OCI-LY3 (cell line): ENCODE measurements around the gene NXPH4.

Experiments
- H2AFZ ChIP-seq: fragments of 200-600, 300-600 bp; shearing (Covaris generic); 2 replicates; pipeline ENCODE4 v1.6.0; 2014; ENCODE audit warnings: antibody characterized with exemption, low read depth, low read length
- H3K27ac ChIP-seq: fragments of 200-600, 300-600 bp; sonication (generic); 2 replicates; pipeline ENCODE4 v1.5.1; 2014; ENCODE audit warnings: mild to moderate bottlenecking, low read length, moderate library complexity, mixed read lengths
- H3K27me3 ChIP-seq: fragments of 200-600, 300-600 bp; sonication (generic); 2 replicates; pipeline ENCODE4 v1.6.1; 2014; ENCODE audit warnings: low read depth, low read length, mixed read lengths
- H3K36me3 ChIP-seq: fragments of 200-600, 300-600 bp; sonication (generic); replicated peaks from 2 replicates; pipeline ENCODE3; 2014; ENCODE audit warnings: low read depth, low read length, mixed read lengths
- H3K4me1 ChIP-seq: fragments of 300-600, 200-600 bp; sonication (generic); 2 replicates; pipeline ENCODE4 v1.6.1; 2014; ENCODE audit warnings: low read length, mixed read lengths
- H3K4me2 ChIP-seq: fragments of 200-600, 300-600 bp; sonication (generic); 2 replicates; pipeline ENCODE4 v1.6.1; 2014; ENCODE audit warnings: low read length, mixed read lengths
- H3K4me3 ChIP-seq: fragments of 300-600, 200-600 bp; sonication (generic); 2 replicates; pipeline ENCODE4 v1.5.1; 2014; ENCODE audit warnings: antibody characterized with exemption, mild to moderate bottlenecking, low read length, moderate library complexity
- H3K79me2 ChIP-seq: fragments of 300-600, 200-600 bp; shearing (Covaris generic); 2 replicates; pipeline ENCODE4 v1.6.1; 2014; ENCODE audit warnings: mild to moderate bottlenecking, low read length, mixed read lengths
- H3K9ac ChIP-seq: fragments of 300-600, 200-600 bp; shearing (Covaris generic); 2 replicates; pipeline ENCODE4 v1.6.0; 2014; ENCODE audit warnings: mild to moderate bottlenecking, low read length, moderate library complexity
- H3K9me3 ChIP-seq: fragments of 200-600, 300-600 bp; shearing (Covaris generic); 2 replicates; pipeline ENCODE4 v1.6.1; 2014; ENCODE audit warnings: low read length, mixed read lengths; ENCODE audit not compliant: insufficient read depth
- H4K20me1 ChIP-seq: fragments of 200-600, 300-600 bp; sonication (generic); 2 replicates; pipeline ENCODE4 v1.6.1; 2016; ENCODE audit warnings: low read length, mixed read lengths; ENCODE audit not compliant: insufficient read depth
- CTCF ChIP-seq: fragments of 200-600, 300-600 bp; sonication (generic); IDR thresholded peaks from 2 replicates; pipeline ENCODE4 v1.5.1; 2014; ENCODE audit warnings: antibody characterized with exemption, low read length, low read depth
- EZH2phosphoT487 ChIP-seq: fragments of 200-600 bp; shearing (Covaris generic); IDR thresholded peaks from 2 replicates; pipeline ENCODE4 v1.6.1; 2018; ENCODE audit warnings: antibody characterized with exemption, mixed run types, low read depth

The NXPH4 gene

GRCh38 chr12:57218030-57218853 lies 1.6 kb downstream of the NXPH4 start:
- H2AFZ ChIP-seq: no peak overlapping the region
- H3K9ac ChIP-seq: no peak overlapping the region; the same call in 1 of the 2 replicates
- TF ChIP-seq CTCF: no peak
- TF ChIP-seq EZH2phosphoT487: no peak
- peak overlapping the region; percentile 96 for H3K4me2 ChIP-seq
- no peak overlapping the region for H3K27ac ChIP-seq
- no peaks in the 10 kb centered on the region for H3K9me3 ChIP-seq
- H3K27me3 ChIP-seq: peaks cover 79% of the 10 kb centered on the region
- H4K20me1 ChIP-seq: peaks cover 4% of the 10 kb centered on the region; the same call in 1 of the 2 replicates
- H3K36me3 ChIP-seq: no peaks in the 10 kb centered on the region
- no peaks in the 10 kb centered on the region for H3K79me2 ChIP-seq
- H3K4me1 ChIP-seq: peaks cover 46% of the 10 kb centered on the region
- H3K4me3 ChIP-seq: peak overlapping the region; percentile 91; the same call in 1 of the 2 replicates

GRCh38 chr12:57219205-57219992 lies 2.8 kb downstream of the NXPH4 start:
- no peak overlapping the region for H2AFZ ChIP-seq
- no peak overlapping the region for H3K27ac ChIP-seq
- no peak for TF ChIP-seq EZH2phosphoT487
- TF ChIP-seq CTCF: no peak
- peaks cover 4% of the 10 kb centered on the region; the same call in 1 of the 2 replicates for H4K20me1 ChIP-seq
- H3K79me2 ChIP-seq: no peaks in the 10 kb centered on the region
- no peak overlapping the region for H3K4me3 ChIP-seq
- H3K9me3 ChIP-seq: no peaks in the 10 kb centered on the region
- H3K36me3 ChIP-seq: no peaks in the 10 kb centered on the region
- H3K4me1 ChIP-seq: peaks cover 37% of the 10 kb centered on the region
- no peak overlapping the region for H3K9ac ChIP-seq
- no peak overlapping the region for H3K4me2 ChIP-seq
- peaks cover 72% of the 10 kb centered on the region for H3K27me3 ChIP-seq

GRCh38 chr12:57219993-57220754 lies 3.6 kb downstream of the NXPH4 start:
- H3K4me2 ChIP-seq: no peak overlapping the region
- no peaks in the 10 kb centered on the region for H3K79me2 ChIP-seq
- H3K4me1 ChIP-seq: peaks cover 31% of the 10 kb centered on the region

More at GRCh38 chr12:57219993-57220754, 3.6 kb downstream of the NXPH4 start:
- no peaks in the 10 kb centered on the region for H3K9me3 ChIP-seq
- no peak overlapping the region for H3K27ac ChIP-seq
- H3K27me3 ChIP-seq: peaks cover 64% of the 10 kb centered on the region
- no peak overlapping the region for H3K9ac ChIP-seq
- no peak overlapping the region for H3K4me3 ChIP-seq
- TF ChIP-seq EZH2phosphoT487 (no peak), CTCF (no peak)
- no peaks in the 10 kb centered on the region for H3K36me3 ChIP-seq
- no peaks in the 10 kb centered on the region for H4K20me1 ChIP-seq
- no peak overlapping the region for H2AFZ ChIP-seq
